Right forelimb (tissue), 1 donor: ENCODE results near the gene WASF2.
"Not testable (repeated sequence)": the region's sequence is repeated elsewhere in the genome, so short reads cannot be mapped to it uniquely, and the experiment has no call there.

ENCODE experiments used
- DNase-seq: peaks from one replicate; pipeline ENCODE4 v3.0.0-alpha.2; 2018

Gene WASF2

DNA sequence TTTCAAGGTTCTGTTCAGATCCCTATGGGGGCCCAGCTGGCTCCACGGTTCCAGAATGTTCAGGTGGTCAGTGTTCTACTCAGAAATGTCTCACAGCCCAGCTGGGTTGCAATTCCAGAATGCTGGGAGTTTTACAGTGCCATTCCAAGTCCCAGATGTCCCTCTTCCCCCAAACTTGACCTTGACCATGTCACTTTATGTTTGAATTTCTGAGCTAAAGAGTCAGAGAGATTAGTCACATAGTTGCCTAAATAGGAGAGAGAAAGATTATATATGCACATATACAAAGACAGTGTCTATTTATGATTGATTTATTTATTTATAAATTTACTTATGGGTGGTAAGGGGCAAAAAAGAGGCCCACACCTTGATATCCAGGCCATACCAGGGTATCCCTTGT is 95.0 kb downstream of the WASF2 start:
- DNase-seq = no peak

DNA sequence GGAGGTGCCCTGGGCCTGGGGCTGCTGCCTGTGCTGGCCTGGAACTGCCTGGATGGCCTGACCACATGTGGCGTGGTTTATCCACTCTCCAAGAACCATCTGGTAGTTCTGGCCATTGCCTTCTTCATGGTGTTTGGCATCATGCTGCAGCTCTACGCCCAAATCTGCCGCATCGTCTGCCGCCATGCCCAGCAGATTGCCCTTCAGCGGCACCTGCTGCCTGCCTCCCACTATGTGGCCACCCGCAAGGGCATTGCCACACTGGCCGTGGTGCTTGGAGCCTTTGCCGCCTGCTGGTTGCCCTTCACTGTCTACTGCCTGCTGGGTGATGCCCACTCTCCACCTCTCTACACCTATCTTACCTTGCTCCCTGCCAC is 95.7 kb downstream of the WASF2 start:
- no peak for DNase-seq

DNA sequence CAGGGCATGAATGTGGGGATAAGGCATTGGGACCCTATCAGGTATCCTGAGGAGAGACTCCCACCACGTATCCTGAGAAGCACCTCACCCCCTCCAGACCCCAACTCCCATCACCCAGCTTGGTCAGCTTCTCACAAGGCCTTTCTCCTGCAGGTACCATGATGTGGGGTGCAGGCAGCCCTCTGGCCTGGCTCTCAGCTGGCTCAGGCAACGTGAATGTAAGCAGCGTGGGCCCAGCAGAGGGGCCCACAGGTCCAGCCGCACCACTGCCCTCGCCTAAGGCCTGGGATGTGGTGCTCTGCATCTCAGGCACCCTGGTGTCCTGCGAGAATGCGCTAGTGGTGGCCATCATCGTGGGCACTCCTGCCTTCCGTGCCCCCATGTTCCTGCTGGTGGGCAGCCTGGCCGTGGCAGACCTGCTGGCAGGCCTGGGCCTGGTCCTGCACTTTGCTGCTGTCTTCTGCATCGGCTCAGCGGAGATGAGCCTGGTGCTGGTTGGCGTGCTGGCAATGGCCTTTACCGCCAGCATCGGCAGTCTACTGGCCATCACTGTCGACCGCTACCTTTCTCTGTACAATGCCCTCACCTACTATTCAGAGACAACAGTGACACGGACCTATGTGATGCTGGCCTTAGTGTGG is 96.2 kb downstream of the WASF2 start:
- DNase-seq = no peak

GRCh38 chr1:27392778-27393635 is 97.0 kb downstream of the WASF2 start:
- DNase-seq = no peak

DNA sequence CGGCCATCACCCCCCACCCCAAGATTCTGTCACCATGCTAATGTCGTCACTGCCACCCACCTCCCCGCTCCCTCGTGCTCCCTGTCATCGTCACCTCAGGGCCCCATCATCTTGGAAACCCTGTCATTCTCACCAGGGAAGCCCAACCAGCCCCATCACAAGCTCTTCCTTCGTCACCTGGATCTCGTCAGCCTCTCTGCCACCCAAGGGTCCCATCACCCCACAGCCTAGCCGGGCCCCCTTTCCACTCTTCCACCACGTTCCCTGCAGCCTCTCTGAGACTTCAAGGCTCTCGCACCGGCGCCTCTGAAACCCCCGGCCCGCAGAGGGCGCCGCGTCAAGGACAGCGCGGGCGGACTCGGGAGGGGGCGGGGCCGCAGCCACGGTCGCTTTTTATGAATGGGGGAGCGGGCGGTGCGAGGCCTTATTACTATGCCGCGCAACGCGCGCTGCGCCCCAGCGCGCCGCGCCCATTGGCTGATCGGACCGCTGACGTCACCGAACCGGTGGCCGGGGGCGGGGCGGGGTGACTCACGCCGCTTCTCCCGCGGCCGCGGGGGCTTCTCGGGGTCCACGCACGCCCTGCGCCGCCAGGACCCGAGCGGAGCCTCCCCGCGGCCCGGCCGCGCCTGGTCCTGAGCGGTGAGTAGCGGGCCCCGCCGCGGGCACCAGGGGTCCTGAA is 97.7 kb downstream of the WASF2 start, which contains the start of gene GPR3:
TSS of gene GPR3 (plus strand) at position 527 of the 682 bp plus-strand sequence. CDS start 1,177 bp downstream, outside the sequence.
- peak; percentile 93 for DNase-seq

DNA sequence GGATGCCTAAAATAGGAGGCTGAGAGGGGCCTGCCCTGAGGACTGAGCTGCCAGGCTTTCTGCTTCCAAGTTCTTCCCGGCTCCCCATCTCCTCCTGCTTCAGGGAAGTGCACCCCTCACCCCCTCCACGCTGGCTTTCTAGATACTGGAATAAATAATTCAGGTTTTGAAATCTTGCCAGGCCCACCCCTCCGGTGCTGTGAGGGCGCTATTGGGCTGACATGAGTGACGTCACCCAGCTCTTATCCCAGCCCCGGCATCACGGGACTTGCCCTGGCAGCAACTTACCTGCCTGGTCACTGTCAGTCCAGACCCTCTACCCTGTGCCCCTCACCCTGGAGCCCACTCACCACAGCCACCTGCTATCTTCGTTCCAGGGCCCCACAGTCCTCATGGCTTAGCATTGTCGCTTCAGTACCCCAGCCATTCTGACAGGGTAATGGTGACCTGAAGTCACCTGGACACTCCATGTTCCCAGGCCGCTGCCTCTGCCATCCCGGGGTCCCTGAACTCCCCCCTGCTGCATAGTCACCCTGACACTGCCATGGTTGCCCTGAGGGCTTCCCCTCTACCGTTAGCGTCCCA is 98.4 kb downstream of the WASF2 start:
- no peak for DNase-seq

DNA sequence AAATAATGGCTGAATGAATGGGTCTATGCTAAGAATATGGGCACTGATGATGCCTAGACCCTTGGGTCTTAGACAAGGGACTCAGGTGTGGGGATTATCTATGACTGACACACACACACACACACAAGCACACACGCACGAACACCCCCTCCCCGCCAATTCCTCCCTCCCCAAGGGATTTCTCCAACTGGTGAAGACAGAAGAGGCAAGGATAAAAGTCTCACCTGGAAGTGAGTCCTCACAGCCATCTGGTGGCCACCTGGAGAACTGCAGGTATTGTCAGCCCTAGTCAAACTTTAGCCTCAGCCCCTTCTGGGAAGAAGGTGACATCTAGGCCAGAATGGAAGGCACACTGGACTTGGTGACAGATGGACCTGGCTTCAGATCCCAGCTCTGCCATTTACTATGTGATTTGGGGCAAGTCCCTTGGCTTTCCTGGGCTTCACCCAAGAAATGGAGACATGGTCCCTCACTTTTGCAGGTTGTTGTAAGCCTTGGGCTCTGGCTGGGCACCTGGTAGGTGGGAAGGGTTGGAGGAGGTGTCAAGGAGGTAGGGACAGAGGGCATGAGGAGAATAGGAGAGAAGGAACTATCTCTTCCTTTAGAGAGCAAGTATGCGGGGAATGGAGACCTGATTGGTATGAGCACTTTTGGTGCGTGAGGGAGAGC is 101.5 kb downstream of the WASF2 start:
- DNase-seq = no peak

- DNase-seq = not testable (repeated sequence)
Measured at GRCh38 chr1:27384797-27385196, 105.2 kb downstream of the WASF2 start.

DNA sequence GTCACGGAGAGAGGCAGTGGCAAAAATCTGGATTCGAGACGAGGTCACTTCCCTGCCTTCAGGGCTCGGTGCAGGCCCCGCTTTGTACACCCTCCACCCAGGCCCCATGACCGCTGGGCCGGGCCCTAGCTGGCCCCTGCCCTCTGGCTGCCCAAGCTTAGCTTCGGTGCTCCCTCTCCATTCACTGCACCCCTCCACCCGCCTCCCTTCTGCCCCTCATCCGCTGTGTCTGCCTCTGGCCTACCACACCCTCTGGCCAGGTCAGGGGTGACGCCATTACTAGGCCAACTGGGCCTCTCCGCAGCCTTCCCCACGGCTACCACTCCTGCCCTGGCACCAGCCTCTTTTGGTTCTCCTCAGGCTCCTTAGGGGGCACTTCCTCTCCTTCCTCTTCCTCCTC is 106.3 kb downstream of the WASF2 start:
- no peak for DNase-seq

GRCh38 chr1:27383039-27383605 is 106.8 kb downstream of the WASF2 start, which contains the start of gene CD164L2:
Gene CD164L2 (minus strand): TSS chr1:27383333. CDS start chr1:27383239, 94 bp downstream.
- DNase-seq = no peak

DNA sequence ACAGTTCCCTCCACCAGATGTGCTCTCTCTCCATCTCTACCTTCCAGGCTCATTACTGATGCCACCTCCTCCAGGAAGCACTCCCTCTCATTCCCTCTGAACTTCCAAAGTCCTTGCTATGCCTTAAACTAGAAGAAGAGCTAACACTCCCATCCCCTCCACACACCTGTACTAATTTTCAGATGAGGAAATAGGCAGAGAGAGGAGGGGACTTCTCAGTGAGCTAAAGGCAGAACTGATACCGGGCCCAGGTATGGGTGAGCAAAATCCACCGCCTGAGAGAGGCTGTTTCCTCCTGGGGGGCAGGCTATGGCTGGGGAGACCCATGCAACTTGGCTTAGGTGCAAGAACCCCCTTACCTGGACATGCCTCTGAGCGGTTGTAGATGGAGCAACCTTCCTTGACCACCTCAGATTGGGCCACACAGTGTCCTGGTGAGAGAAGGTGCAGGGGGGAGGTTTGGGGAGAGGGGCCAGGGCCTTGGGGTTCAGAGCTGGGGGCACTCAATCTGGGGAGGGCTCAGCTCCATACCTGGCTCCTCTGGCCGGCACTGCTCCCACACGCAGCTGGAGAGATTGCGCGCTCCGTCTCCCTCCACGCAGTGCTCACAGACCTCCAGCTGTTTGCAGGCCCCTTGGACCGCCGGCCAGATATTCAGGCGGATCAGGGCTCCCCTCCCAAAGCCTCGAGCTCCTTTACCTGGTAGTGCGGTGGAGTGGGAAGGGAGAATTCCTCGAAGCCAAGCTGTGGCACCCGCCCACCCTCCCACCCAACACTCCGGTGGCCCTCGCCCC is 107.8 kb downstream of the WASF2 start:
- no peak for DNase-seq

GRCh38 chr1:27380766-27381733 is 108.9 kb downstream of the WASF2 start:
- no peak for DNase-seq

- no peak for DNase-seq
Measured at GRCh38 chr1:27380224-27380623, 109.7 kb downstream of the WASF2 start.

GRCh38 chr1:27379564-27380122 is 110.3 kb downstream of the WASF2 start:
- DNase-seq = no peak

DNA sequence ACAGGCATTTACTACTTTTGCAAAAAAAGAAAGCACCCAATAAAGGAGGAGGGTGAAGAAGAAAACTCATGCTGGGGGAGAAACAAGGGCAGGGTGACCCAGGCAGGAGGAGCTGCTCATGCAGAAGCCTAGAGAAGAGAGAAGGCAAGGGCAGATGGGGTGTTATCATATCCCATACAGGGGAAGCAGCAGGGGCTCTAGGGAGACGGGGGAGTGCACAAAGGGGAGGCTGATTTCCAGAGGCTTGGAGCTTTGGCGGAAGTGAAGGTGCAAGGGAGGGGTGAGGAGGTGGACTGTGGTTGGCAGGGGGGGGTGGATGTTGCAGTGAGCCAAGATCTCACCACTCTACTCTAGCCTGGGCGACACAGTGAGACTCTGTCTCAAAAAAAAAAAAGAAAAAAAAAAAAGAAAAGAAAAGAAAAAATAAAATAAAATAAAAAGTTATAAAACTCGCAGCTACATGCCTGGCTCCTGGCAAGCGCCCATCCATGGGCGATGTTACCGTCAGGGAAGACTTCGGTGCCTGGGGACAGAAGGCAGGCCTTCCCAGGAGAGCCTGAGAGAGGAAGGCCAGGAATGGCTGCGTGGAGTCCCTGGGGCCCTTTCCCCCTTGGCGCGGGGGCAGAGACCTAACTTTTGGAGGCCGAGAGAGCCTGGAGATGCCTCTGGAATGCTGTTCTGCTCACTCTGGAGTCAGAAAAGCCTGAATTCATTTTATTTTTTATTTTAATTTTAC is 112.0 kb downstream of the WASF2 start:
- DNase-seq = no peak

- no peak for DNase-seq
Measured at GRCh38 chr1:27374362-27375086, 115.4 kb downstream of the WASF2 start, which contains the start of gene FCN3. Gene FCN3 (minus strand): TSS chr1:27374824. CDS start chr1:27374818, 6 bp downstream.

- no peak for DNase-seq
Measured at GRCh38 chr1:27372808-27373690, 116.9 kb downstream of the WASF2 start.
